Measurements from ENCODE around the gene SMPDL3A. TPM values are rescaled to one million over a fixed set of nuclear protein-coding genes. Genes with fewer than 3 reads are reported as not detected.

SMPDL3A gene
- polyA plus RNA-seq, 2 of the 4 experiments (the other 2 are of a cell fraction), result 2.0 to 3.3 TPM

- no peak for ATAC-seq
- POLR2A ChIA-PET, result no interaction called here
- Histone ChIP-seq H3K27ac (no peak overlapping the region), H3K4me1 (no peaks in the 10 kb centered on the region), H3K4me3 (no peak overlapping the region), H3K9me3 (no peaks in the 10 kb centered on the region), H3K4me2 (no peak overlapping the region)
- WGBS (ENCODE audit: missing lambda C conversion rate), result 20% methylated on average over 5 of the region's 5 CpGs
- no peak for FAIRE-seq
- DNase-seq (ENCODE audit: low read depth in 1 of 2, low spot score in 1 of 2), result no peak
- CTCF ChIA-PET, result interaction anchor here (0.7 to 1.2 kb wide), 2 partner anchors 34 to 59 kb away, joined by 3 to 4 read pairs; no protein-coding TSS in a partner anchor
- TF ChIP-seq POLR2AphosphoS2 (conservative IDR thresholded peaks at IDR 0.05; ENCODE audit: low read length) (no peak), TP53 (CRISPR knock-in tag; IDR thresholded peaks at IDR 0.05) (no peak), HEYL (CRISPR knock-in tag; IDR thresholded peaks at IDR 0.05) (no peak)
These were observed 8.9 kb upstream of the SMPDL3A start for GRCh38 chr6:122780114-122780513.

GRCh38 chr6:122781716-122782115 is 7.3 kb upstream of the SMPDL3A start:
- no peak for FAIRE-seq
- H3K27ac ChIP-seq, result no peak overlapping the region
- POLR2A ChIA-PET, result no interaction called here
- no peak overlapping the region for H3K4me3 ChIP-seq
- H3K4me1 ChIP-seq, result no peaks in the 10 kb centered on the region
- ATAC-seq, result no peak
- WGBS (ENCODE audit: missing lambda C conversion rate), result 59% methylated on average over 7 of the region's 7 CpGs
- CTCF ChIA-PET, result no interaction called here
- no peak overlapping the region for H3K4me2 ChIP-seq
- H3K9me3 ChIP-seq, result no peaks in the 10 kb centered on the region
- no peak for TF ChIP-seq POLR2AphosphoS2 (conservative IDR thresholded peaks at IDR 0.05; ENCODE audit: low read length)
- no peak for TF ChIP-seq POLR2A (IDR thresholded peaks at IDR 0.05; ENCODE audit: low read length)
- TF ChIP-seq GATA3 (IDR thresholded peaks at IDR 0.05; ENCODE audit: borderline replicate concordance), result no peak
- no peak for TF ChIP-seq ZSCAN20 (CRISPR knock-in tag; IDR thresholded peaks at IDR 0.05)
- no peak for TF ChIP-seq HEYL (CRISPR knock-in tag; IDR thresholded peaks at IDR 0.05)
- TF ChIP-seq HDAC2 (IDR thresholded peaks at IDR 0.05), result no peak
- no peak for TF ChIP-seq FOSB (CRISPR knock-in tag; IDR thresholded peaks at IDR 0.05)
- no peak for DNase-seq (ENCODE audit: low read depth in 1 of 2, low spot score in 1 of 2)

GRCh38 chr6:122783401-122783800 is 5.7 kb upstream of the SMPDL3A start:
- CTCF ChIA-PET, result no interaction called here
- DNase-seq (ENCODE audit: low read depth in 1 of 2, low spot score in 1 of 2) (no peak), ATAC-seq (no peak), FAIRE-seq (no peak)
- POLR2A ChIA-PET, result no interaction called here
- Histone ChIP-seq H3K27ac (no peak overlapping the region), H3K4me1 (peaks cover 1% of the 10 kb centered on the region; the same call in 1 of the 3 replicates), H3K9me3 (no peaks in the 10 kb centered on the region), H3K4me3 (no peak overlapping the region), H3K4me2 (no peak overlapping the region)
- TF ChIP-seq MAFK (IDR thresholded peaks at IDR 0.05; ENCODE audit: partially characterized antibody), result peak; percentile 54
- TF ChIP-seq HES2 (IDR thresholded peaks at IDR 0.05), result no peak
- TF ChIP-seq TFCP2L1 (CRISPR knock-in tag; IDR thresholded peaks at IDR 0.05), result no peak
- TF ChIP-seq SMC3 (IDR thresholded peaks at IDR 0.05), result no peak
- TF ChIP-seq NPAS2 (CRISPR knock-in tag; IDR thresholded peaks at IDR 0.05; ENCODE audit: borderline replicate concordance), result no peak
- WGBS (ENCODE audit: missing lambda C conversion rate), result 22% methylated on average over 4 of the region's 4 CpGs

- ChIA-PET CTCF (interaction anchor here (1.0 to 1.7 kb wide), 4 partner anchors 16 to 55 kb away, joined by 3 to 5 read pairs (median 3); no protein-coding TSS in a partner anchor), POLR2A (no interaction called here)
- DNase-seq (ENCODE audit: low read depth in 1 of 2, low spot score in 1 of 2) (no peak), ATAC-seq (no peak), FAIRE-seq (no peak)
- Histone ChIP-seq H3K4me2 (no peak overlapping the region), H3K4me1 (peaks cover 13% of the 10 kb centered on the region; the same call in 1 of the 3 replicates), H3K9me3 (no peaks in the 10 kb centered on the region), H3K4me3 (no peak overlapping the region), H3K27ac (no peak overlapping the region)
- WGBS (ENCODE audit: missing lambda C conversion rate), result 89% methylated on average over 1 of the region's 1 CpG
- TF ChIP-seq EHMT2 (IDR thresholded peaks at IDR 0.05; ENCODE audit: low read depth) (no peak), REST (IDR thresholded peaks at IDR 0.05) (no peak), HDAC2 (IDR thresholded peaks at IDR 0.05) (no peak), EP300 (IDR thresholded peaks at IDR 0.05) (no peak), FOXS1 (CRISPR knock-in tag; IDR thresholded peaks at IDR 0.05) (no peak), CHD2 (IDR thresholded peaks at IDR 0.05; ENCODE audit: low read length, partially characterized antibody) (no peak), RNF2 (IDR thresholded peaks at IDR 0.05; ENCODE audit: borderline replicate concordance, low read depth) (no peak), CHD4 (IDR thresholded peaks at IDR 0.05; ENCODE audit: borderline replicate concordance) (no peak), RFX5 (IDR thresholded peaks at IDR 0.05) (no peak), TP53 (CRISPR knock-in tag; IDR thresholded peaks at IDR 0.05) (no peak), ESRRA (IDR thresholded peaks at IDR 0.05; ENCODE audit: borderline replicate concordance, low read length) (no peak), MYC (IDR thresholded peaks at IDR 0.05; ENCODE audit: borderline replicate concordance, low read length) (no peak), POLR2A (IDR thresholded peaks at IDR 0.05; ENCODE audit: low read length) (no peak), HMGXB4 (CRISPR knock-in tag; IDR thresholded peaks at IDR 0.05; ENCODE audit: borderline replicate concordance) (no peak), FOSB (CRISPR knock-in tag; IDR thresholded peaks at IDR 0.05) (no peak), RARB (CRISPR knock-in tag; IDR thresholded peaks at IDR 0.05) (no peak), BHLHE40 (IDR thresholded peaks at IDR 0.05; ENCODE audit: low read depth, low read length) (no peak), HOXA7 (CRISPR knock-in tag; IDR thresholded peaks at IDR 0.05) (no peak), MAFK (IDR thresholded peaks at IDR 0.05; ENCODE audit: partially characterized antibody) (no peak), NR3C1 (IDR thresholded peaks at IDR 0.05) (no peak)
These were observed 3.2 kb upstream of the SMPDL3A start for GRCh38 chr6:122785891-122786290.
